NB4 (cell line): ENCODE results near the gene CSRP1.
"Not testable (repeated sequence)": the region's sequence is repeated elsewhere in the genome, so short reads cannot be mapped to it uniquely, and the experiment has no call there.

Experiments
- DNase-seq: peaks from one replicate; pipeline ENCODE4 v3.0.0; 2010; ENCODE audit warnings: low read depth
- H3K4me3 ChIP-seq: one replicate; pipeline ENCODE4 v1.5.1; 2011; ENCODE audit warnings: mild to moderate bottlenecking, low read depth, low read length, moderate library complexity
- MYC ChIP-seq: IDR thresholded peaks from 2 replicates; pipeline ENCODE4 v1.6.1; 2011; ENCODE audit warnings: low read depth, low read length
- POLR2A ChIP-seq: IDR thresholded peaks from 2 replicates; pipeline ENCODE4 v1.6.1; 2011; ENCODE audit warnings: mild to moderate bottlenecking; ENCODE audit not compliant: insufficient read length; ENCODE audit errors: extremely low read depth
- TF ChIP-seq, protein P1 (sequence below): IDR thresholded peaks from one replicate; pipeline ENCODE4 v1.5.1; 2012; ENCODE audit warnings: low read depth, low read length
- TF ChIP-seq, protein P2 (sequence below): IDR thresholded peaks from 2 replicates; pipeline ENCODE4 v1.6.1; 2011; ENCODE audit warnings: low read depth, low read length

The CSRP1 gene

DNA sequence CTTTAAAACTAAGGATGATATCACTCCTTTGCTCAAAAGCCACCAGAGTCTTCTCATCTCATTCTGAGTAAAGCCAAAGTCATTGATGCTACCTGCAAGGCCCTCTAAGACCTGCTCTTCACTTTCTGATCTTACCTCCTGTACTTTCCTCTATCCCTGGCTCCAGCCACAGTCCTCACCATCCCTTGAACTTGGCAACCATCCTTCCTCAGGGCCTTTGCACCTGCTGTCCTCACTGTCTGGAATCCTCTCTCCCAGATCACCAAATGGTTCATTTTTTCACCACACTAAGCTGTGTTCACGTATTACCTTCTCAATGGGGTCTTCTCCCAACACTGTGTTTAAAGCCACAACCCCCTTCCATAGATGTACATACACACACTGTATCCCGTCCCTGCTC is 33.6 kb downstream of the CSRP1 start:
- no peak overlapping the region for H3K4me3 ChIP-seq
- TF ChIP-seq POLR2A (no peak), MYC (no peak)
- TF ChIP-seq, protein P1, sequence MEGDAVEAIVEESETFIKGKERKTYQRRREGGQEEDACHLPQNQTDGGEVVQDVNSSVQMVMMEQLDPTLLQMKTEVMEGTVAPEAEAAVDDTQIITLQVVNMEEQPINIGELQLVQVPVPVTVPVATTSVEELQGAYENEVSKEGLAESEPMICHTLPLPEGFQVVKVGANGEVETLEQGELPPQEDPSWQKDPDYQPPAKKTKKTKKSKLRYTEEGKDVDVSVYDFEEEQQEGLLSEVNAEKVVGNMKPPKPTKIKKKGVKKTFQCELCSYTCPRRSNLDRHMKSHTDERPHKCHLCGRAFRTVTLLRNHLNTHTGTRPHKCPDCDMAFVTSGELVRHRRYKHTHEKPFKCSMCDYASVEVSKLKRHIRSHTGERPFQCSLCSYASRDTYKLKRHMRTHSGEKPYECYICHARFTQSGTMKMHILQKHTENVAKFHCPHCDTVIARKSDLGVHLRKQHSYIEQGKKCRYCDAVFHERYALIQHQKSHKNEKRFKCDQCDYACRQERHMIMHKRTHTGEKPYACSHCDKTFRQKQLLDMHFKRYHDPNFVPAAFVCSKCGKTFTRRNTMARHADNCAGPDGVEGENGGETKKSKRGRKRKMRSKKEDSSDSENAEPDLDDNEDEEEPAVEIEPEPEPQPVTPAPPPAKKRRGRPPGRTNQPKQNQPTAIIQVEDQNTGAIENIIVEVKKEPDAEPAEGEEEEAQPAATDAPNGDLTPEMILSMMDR = no peak
- TF ChIP-seq, protein P2, sequence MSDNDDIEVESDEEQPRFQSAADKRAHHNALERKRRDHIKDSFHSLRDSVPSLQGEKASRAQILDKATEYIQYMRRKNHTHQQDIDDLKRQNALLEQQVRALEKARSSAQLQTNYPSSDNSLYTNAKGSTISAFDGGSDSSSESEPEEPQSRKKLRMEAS = no peak
- no peak for DNase-seq

DNA sequence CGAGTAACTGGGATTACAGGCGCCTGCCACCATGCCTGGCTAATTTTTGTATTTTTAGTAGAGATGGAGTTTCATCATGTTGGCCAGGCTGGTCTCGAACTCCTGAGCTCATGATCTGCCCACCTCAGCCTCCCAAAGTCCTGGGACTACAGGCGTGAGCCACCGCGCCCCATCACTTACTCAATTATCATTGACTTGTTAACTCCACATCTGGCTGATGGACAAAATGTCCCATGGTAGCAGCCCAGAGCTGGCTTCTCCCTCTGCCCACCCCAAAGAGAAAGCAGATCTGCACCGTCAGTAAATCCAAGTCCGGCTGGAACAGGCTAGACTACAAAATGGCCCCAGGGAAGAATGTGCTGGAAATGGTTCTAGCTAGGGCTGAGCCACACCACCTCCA is 34.6 kb downstream of the CSRP1 start:
- not testable (repeated sequence) for H3K4me3 ChIP-seq, DNase-seq

DNA sequence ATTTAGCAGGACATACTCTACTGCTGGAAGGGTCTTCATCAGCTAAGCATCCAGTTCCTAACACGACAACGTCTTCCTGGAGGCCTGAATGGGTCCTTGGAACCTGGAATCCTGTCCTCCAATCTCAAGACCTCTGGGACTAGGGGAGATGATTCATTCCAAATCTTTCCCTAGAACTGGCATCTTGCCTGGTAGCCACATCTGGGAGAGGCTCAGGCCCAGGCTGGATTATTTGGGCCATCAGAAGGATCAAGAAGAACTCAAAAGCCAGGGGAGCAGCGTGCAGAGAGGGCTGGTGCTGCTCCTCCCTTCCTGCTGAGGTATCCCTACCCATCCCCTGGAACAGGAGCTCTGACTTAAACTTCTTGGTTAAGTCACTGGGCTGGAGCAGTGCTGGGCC is 35.2 kb downstream of the CSRP1 start:
- TF ChIP-seq, protein P1 = no peak
- TF ChIP-seq, protein P2 = no peak
- no peak for TF ChIP-seq POLR2A
- TF ChIP-seq MYC = no peak
- no peak overlapping the region for H3K4me3 ChIP-seq
- no peak for DNase-seq

DNA sequence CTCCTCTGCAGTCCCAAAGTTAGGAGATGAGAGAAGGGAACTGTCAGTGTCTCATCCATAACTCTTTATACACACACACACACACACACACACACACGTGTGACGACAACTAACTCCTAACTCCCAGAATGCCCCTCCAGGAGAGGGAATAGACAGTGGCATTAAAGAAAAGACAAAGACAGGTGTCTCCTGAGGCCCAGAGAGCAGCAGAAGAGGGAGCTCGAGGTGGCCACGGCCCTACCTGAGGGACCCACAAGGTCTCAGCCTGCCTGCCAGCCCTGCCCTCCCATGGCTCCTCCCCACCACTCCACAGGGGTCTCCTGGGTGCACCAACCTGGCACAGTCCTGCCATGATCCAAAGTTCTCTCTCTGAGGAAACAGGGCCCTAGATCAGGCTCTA is 36.3 kb downstream of the CSRP1 start:
- H3K4me3 ChIP-seq = no peak overlapping the region
- TF ChIP-seq, protein P2 = no peak
- no peak for TF ChIP-seq POLR2A
- no peak for TF ChIP-seq MYC
- DNase-seq = no peak

DNA sequence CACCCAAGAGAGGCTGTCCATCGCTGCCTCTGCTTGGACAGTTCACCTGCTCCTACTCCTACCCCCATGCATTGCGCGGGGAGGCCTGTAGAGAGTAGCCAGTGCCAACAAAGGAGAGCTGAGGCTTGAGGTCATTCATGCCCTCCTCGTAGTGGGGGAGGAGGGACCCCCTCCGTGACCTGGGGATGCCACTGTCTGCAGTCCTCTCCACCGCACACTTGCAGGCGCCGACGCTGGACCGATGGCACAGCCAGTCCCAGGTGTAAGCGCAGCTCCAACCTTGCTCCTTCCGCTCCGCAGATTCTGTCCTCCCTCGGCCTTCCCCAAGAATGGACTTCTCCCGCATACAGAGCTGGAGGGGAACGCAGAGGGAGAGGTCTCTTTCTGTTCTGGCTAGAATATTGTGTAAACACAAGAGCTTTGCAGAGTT is 37.3 kb downstream of the CSRP1 start:
- H3K4me3 ChIP-seq = no peak overlapping the region
- no peak for DNase-seq

DNA sequence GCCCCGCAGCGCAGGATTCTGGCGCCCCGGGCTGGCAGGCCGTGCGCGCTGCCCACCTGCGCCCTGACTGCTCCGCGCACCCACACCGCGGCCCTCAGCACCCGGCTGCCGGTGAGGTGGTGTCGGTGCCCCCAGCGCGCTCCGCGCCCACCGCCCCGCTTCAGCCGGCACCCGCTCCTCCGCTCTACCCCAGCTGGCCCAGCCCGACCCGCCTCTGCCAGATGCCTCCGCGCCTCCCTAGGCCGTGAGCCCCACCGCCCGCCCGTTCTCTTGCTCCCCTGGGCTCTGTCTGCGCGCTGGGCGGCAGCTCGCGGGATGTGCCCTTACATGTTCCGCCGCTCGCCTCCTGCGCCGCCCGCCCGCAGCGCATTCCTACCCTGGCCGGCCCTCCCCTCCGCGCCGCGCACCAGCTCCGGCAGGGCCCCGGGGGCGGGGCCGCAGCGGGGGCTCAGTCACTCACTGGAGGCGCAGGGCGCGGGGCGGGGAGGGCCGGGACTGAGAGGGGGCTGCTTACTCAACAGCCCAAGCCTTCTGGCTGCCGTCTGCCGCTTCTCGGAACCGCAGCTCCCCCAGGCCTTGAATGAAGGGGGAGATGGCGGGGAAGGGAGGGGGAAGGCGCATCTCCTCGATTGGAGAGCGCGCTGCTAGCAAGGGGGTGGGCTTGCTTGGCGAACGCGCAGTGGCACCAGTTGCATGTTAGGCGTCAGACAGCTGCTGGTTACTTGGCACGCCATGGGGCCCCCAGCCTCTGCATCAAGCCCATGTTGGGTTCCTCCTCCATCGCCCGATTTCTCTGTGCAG is 37.9 kb downstream of the CSRP1 start, which contains the start of gene PHLDA3:
Gene PHLDA3, minus strand, starts transcription at position 345 of the 801 bp plus-strand sequence. CDS start 402 bp downstream, outside the sequence.
- TF ChIP-seq, protein P2 = no peak
- TF ChIP-seq, protein P1 = no peak
- TF ChIP-seq POLR2A = no peak
- TF ChIP-seq MYC = no peak
- peak; percentile 72 for DNase-seq

More for the DNA sequence above, 37.3 kb downstream of the CSRP1 start:
- TF ChIP-seq, protein P2 = no peak
- no peak for TF ChIP-seq MYC
- TF ChIP-seq, protein P1 = no peak
- TF ChIP-seq POLR2A = no peak

DNA sequence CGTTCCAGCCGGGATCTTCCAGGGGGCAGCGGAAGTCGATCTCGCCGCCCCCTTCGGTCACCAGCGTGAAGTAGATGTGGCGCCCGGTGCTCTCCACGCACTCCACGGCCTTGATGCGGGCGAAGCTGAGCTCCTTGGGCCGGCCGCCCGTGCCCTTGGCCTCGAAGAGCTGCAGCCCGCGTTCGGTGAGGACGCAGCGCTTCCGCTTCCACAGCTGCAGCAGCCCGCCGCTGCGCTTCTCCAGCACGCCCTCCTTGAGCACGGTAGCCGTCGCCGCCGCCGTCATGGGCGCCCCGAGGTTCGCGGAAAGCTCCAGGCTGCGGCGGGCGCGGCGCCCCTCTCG is 38.5 kb downstream of the CSRP1 start:
- no peak for DNase-seq
- TF ChIP-seq, protein P1 = no peak
- TF ChIP-seq, protein P2 = no peak
- no peak for TF ChIP-seq MYC
- TF ChIP-seq POLR2A = no peak
- H3K4me3 ChIP-seq = no peak overlapping the region

More for the DNA sequence above, 37.9 kb downstream of the CSRP1 start, which contains the start of gene PHLDA3:
- H3K4me3 ChIP-seq = no peak within 1 kb of the TSS
